GM13976 (cell line): Measurements from ENCODE around the gene FGF4.

Experiments used
- DNase-seq: peaks from one replicate; pipeline ENCODE4 v3.0.0; 2012; ENCODE audit warnings: low spot score
- in situ Hi-C: fragments of 300-500 bp; cut with MboI; formaldehyde crosslinking; loops from one replicate; pipeline ENCODE4 v1.12.0; 2022; ENCODE audit warnings: low sequenced_read_pairs, mixed read lengths, inconsistent platforms; ENCODE audit not compliant: unreplicated experiment
- TF ChIP-seq, protein P1 (sequence below): IDR thresholded peaks from 2 replicates; pipeline ENCODE4 v1.5.1; 2012; ENCODE audit warnings: borderline replicate concordance, mild to moderate bottlenecking; ENCODE audit not compliant: insufficient read depth; ENCODE audit errors: extremely low read depth, missing control alignments, control extremely low read depth

The FGF4 gene

GRCh38 chr11:69796063-69796462, 20.9 kb upstream of the FGF4 start:
- no peak for DNase-seq
- TF ChIP-seq, protein P1, sequence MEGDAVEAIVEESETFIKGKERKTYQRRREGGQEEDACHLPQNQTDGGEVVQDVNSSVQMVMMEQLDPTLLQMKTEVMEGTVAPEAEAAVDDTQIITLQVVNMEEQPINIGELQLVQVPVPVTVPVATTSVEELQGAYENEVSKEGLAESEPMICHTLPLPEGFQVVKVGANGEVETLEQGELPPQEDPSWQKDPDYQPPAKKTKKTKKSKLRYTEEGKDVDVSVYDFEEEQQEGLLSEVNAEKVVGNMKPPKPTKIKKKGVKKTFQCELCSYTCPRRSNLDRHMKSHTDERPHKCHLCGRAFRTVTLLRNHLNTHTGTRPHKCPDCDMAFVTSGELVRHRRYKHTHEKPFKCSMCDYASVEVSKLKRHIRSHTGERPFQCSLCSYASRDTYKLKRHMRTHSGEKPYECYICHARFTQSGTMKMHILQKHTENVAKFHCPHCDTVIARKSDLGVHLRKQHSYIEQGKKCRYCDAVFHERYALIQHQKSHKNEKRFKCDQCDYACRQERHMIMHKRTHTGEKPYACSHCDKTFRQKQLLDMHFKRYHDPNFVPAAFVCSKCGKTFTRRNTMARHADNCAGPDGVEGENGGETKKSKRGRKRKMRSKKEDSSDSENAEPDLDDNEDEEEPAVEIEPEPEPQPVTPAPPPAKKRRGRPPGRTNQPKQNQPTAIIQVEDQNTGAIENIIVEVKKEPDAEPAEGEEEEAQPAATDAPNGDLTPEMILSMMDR: no peak
- in situ Hi-C loops: no loop called here

GRCh38 chr11:69791276-69792180, 16.4 kb upstream of the FGF4 start:
- DNase-seq: no peak
- in situ Hi-C loops: no loop called here
- TF ChIP-seq, protein P1: no peak

GRCh38 chr11:69788956-69789355, 13.8 kb upstream of the FGF4 start:
- in situ Hi-C loops: no loop called here
- no peak for DNase-seq
- TF ChIP-seq, protein P1: no peak

GRCh38 chr11:69787906-69788305, 12.8 kb upstream of the FGF4 start:
- TF ChIP-seq, protein P1: no peak
- in situ Hi-C loops: no loop called here
- no peak for DNase-seq

GRCh38 chr11:69787457-69787856, 12.3 kb upstream of the FGF4 start:
- no peak for DNase-seq
- TF ChIP-seq, protein P1: no peak
- in situ Hi-C loops: no loop called here

GRCh38 chr11:69781241-69781640, 6.1 kb upstream of the FGF4 start:
- TF ChIP-seq, protein P1: no peak
- no peak for DNase-seq
- in situ Hi-C loops: no loop called here
